LNCAP (cell line): Measurements from ENCODE around the gene USP17L15.
"Not testable (repeated sequence)": the region's sequence is repeated elsewhere in the genome, so short reads cannot be mapped to it uniquely, and the experiment has no call there.

Experiments
- CTCF ChIP-seq: fragments of 450-650 bp; IDR thresholded peaks from 2 replicates; pipeline ENCODE4 v1.5.1; 2017; ENCODE audit warnings: mild to moderate bottlenecking

The USP17L15 gene

DNA sequence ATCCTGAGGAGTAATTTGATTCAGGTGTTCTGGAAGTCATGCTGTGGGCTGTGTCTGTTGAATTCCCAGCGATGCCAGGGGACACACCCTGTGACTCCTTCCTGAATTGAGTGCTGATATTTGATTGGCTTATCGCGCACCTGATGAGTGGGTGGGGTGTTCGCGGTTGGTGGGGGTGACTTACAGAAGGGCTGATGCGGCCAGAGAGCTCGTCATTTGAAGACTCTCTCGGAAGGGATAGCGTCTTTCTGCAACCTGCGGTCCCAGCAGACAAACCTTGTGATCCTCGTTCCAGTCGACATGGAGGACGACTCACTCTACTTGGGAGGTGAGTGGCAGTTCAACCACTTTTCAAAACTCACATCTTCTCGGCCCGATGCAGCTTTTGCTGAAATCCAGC, at the start of gene USP17L15:
Gene USP17L15 (plus strand): TSS at position 301 of the 400 bp plus-strand sequence. CDS start 0 bp downstream, at position 301.
- not testable (repeated sequence) for TF ChIP-seq CTCF

GRCh38 chr4:9210357-9210756, 23.8 kb upstream of the USP17L15 start, which contains the start of gene USP17L10:
Gene USP17L10, plus strand, starts transcription at chr4:9210657. Its CDS starts 0 bp downstream, at chr4:9210657.
- not testable (repeated sequence) for TF ChIP-seq CTCF

GRCh38 chr4:9215105-9215504, 19.1 kb upstream of the USP17L15 start, which contains the start of gene USP17L11:
Gene USP17L11, plus strand, starts transcription at chr4:9215405. Its CDS starts 0 bp downstream, at chr4:9215405.
- not testable (repeated sequence) for TF ChIP-seq CTCF

GRCh38 chr4:9219852-9220251, 14.3 kb upstream of the USP17L15 start, which contains the start of gene USP17L12:
Gene USP17L12, plus strand, starts transcription at chr4:9220152. Its CDS starts 0 bp downstream, at chr4:9220152.
- not testable (repeated sequence) for TF ChIP-seq CTCF

DNA sequence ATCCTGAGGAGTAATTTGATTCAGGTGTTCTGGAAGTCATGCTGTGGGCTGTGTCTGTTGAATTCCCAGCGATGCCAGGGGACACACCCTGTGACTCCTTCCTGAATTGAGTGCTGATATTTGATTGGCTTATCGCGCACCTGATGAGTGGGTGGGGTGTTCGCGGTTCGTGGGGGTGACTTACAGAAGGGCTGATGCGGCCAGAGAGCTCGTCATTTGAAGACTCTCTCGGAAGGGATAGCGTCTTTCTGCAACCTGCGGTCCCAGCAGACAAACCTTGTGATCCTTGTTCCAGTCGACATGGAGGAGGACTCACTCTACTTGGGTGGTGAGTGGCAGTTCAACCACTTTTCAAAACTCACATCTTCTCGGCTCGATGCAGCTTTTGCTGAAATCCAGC, 9.6 kb upstream of the USP17L15 start, which contains the start of gene USP17L13:
Gene USP17L13 (plus strand): TSS at position 301 of the 400 bp plus-strand sequence. CDS start 0 bp downstream, at position 301.
- not testable (repeated sequence) for TF ChIP-seq CTCF

GRCh38 chr4:9243579-9243978, 9.4 kb downstream of the USP17L15 start, which contains the start of gene USP17L17:
Gene USP17L17, plus strand, starts transcription at chr4:9243879. Its CDS starts 0 bp downstream, at chr4:9243879.
- not testable (repeated sequence) for TF ChIP-seq CTCF

GRCh38 chr4:9247953-9248680, 13.9 kb downstream of the USP17L15 start, which contains the start of gene USP17L18:
Gene USP17L18, plus strand, starts transcription at chr4:9248630. Its CDS starts 0 bp downstream, at chr4:9248630.
- not testable (repeated sequence) for TF ChIP-seq CTCF
